ENCODE measurements around the gene CDH2. TPM values are rescaled to one million over a fixed set of nuclear protein-coding genes. Genes with fewer than 3 reads are reported as not detected.

CDH2 gene
- total RNA-seq, 1 experiment from 2014 or later: 15.0 TPM

GRCh38 chr18:28136071-28136470 lies 40.9 kb downstream of the CDH2 start:
- Histone ChIP-seq H3K4me3 (ENCODE audit: low read depth, low read length, poor library complexity, severe bottlenecking) (no peak overlapping the region), H3K27me3 (replicated peaks; ENCODE audit: insufficient read depth, low read depth, low read length, poor library complexity) (no peaks in the 10 kb centered on the region), H3K4me1 (ENCODE audit: insufficient read depth, low read length, poor library complexity, severe bottlenecking) (no peaks in the 10 kb centered on the region), H3K27ac (ENCODE audit: low read depth, low read length, poor library complexity, severe bottlenecking) (no peak overlapping the region), H3K9me3 (ENCODE audit: low read depth, low read length, poor library complexity, severe bottlenecking) (no peaks in the 10 kb centered on the region), H3K36me3 (ENCODE audit: insufficient read depth, low read length, poor library complexity, severe bottlenecking) (no peaks in the 10 kb centered on the region)
- intact Hi-C loops (cut with micrococcal nuclease; ENCODE audit: unreplicated experiment): no loop called here
- ChIA-PET POLR2A (ENCODE audit: low non-redundant PET) (no interaction called here), CTCF (no interaction called here)
- BruUV-seq (replicated peaks): no TSS peak
- TF ChIP-seq CTCF (conservative IDR thresholded peaks at IDR 0.05; ENCODE audit: low read depth, low read length) (no peak), EZH2 (IDR thresholded peaks at IDR 0.05; ENCODE audit: borderline replicate concordance, low read depth, low read length, poor library complexity, severe bottlenecking) (no peak)
- no peak for DNase-seq (ENCODE audit: low spot score)

GRCh38 chr18:28134774-28135173 lies 42.2 kb downstream of the CDH2 start:
- no peak overlapping the region for H3K27ac ChIP-seq (ENCODE audit: low read depth, low read length, poor library complexity, severe bottlenecking)
- POLR2A ChIA-PET (ENCODE audit: low non-redundant PET): no interaction called here
- CTCF ChIA-PET: no interaction called here
- H3K4me1 ChIP-seq (ENCODE audit: insufficient read depth, low read length, poor library complexity, severe bottlenecking): no peaks in the 10 kb centered on the region
- TF ChIP-seq CTCF (conservative IDR thresholded peaks at IDR 0.05; ENCODE audit: low read depth, low read length) (no peak), EZH2 (IDR thresholded peaks at IDR 0.05; ENCODE audit: borderline replicate concordance, low read depth, low read length, poor library complexity, severe bottlenecking) (no peak)
- no TSS peak for BruUV-seq (replicated peaks)
- no peaks in the 10 kb centered on the region for H3K9me3 ChIP-seq (ENCODE audit: low read depth, low read length, poor library complexity, severe bottlenecking)
- no peaks in the 10 kb centered on the region for H3K36me3 ChIP-seq (ENCODE audit: insufficient read depth, low read length, poor library complexity, severe bottlenecking)
- H3K27me3 ChIP-seq (replicated peaks; ENCODE audit: insufficient read depth, low read depth, low read length, poor library complexity): no peaks in the 10 kb centered on the region
- DNase-seq (ENCODE audit: low spot score): no peak
- no peak overlapping the region for H3K4me3 ChIP-seq (ENCODE audit: low read depth, low read length, poor library complexity, severe bottlenecking)
- intact Hi-C loops (cut with micrococcal nuclease; ENCODE audit: unreplicated experiment): no loop called here

GRCh38 chr18:28132084-28132483 lies 44.8 kb downstream of the CDH2 start:
- H3K9me3 ChIP-seq (ENCODE audit: low read depth, low read length, poor library complexity, severe bottlenecking): no peaks in the 10 kb centered on the region
- no peak for DNase-seq (ENCODE audit: low spot score)
- no peak overlapping the region for H3K4me3 ChIP-seq (ENCODE audit: low read depth, low read length, poor library complexity, severe bottlenecking)
- no TSS peak for BruUV-seq (replicated peaks)
- H3K36me3 ChIP-seq (ENCODE audit: insufficient read depth, low read length, poor library complexity, severe bottlenecking): no peaks in the 10 kb centered on the region
- TF ChIP-seq EZH2 (IDR thresholded peaks at IDR 0.05; ENCODE audit: borderline replicate concordance, low read depth, low read length, poor library complexity, severe bottlenecking) (no peak), CTCF (conservative IDR thresholded peaks at IDR 0.05; ENCODE audit: low read depth, low read length) (no peak)
- ChIA-PET CTCF (no interaction called here), POLR2A (ENCODE audit: low non-redundant PET) (no interaction called here)
- intact Hi-C loops (cut with micrococcal nuclease; ENCODE audit: unreplicated experiment): no loop called here
- no peaks in the 10 kb centered on the region for H3K4me1 ChIP-seq (ENCODE audit: insufficient read depth, low read length, poor library complexity, severe bottlenecking)
- no peaks in the 10 kb centered on the region for H3K27me3 ChIP-seq (replicated peaks; ENCODE audit: insufficient read depth, low read depth, low read length, poor library complexity)
- H3K27ac ChIP-seq (ENCODE audit: low read depth, low read length, poor library complexity, severe bottlenecking): no peak overlapping the region

Measured in A673 (cell line).